ENCODE data around the gene HLCS. TPM values are rescaled to one million over a fixed set of nuclear protein-coding genes. Genes with fewer than 3 reads are reported as not detected.

HLCS gene
- total RNA-seq, 1 donor from 2014 or later, result 10.7 TPM

GRCh38 chr21:36916718-36917117 is 49.8 kb downstream of the HLCS start:
- Histone ChIP-seq H3K4me3 (no peak overlapping the region), H3K27me3 (no peaks in the 10 kb centered on the region), H3K27ac (no peak overlapping the region), H3K36me3 (no peaks in the 10 kb centered on the region), H3K4me1 (no peaks in the 10 kb centered on the region), H3K9me3 (no peaks in the 10 kb centered on the region)
- no peak for TF ChIP-seq CTCF (IDR thresholded peaks at IDR 0.05)
- DNase-seq (ENCODE audit: low spot score in 2 of 2), result no peak
- intact Hi-C loops (cut with DNase I), result no loop called here

- DNase-seq (ENCODE audit: low spot score in 2 of 2), result no peak
- intact Hi-C loops (cut with DNase I), result no loop called here
- no peak overlapping the region for H3K4me3 ChIP-seq
These were observed 50.7 kb downstream of the HLCS start for GRCh38 chr21:36915696-36916245.

GRCh38 chr21:36915014-36915695 is 51.3 kb downstream of the HLCS start:
- no peak for TF ChIP-seq CTCF (IDR thresholded peaks at IDR 0.05)
- no peak overlapping the region for H3K4me3 ChIP-seq
- no peaks in the 10 kb centered on the region for H3K27me3 ChIP-seq
- intact Hi-C loops (cut with DNase I), result no loop called here
- no peak overlapping the region for H3K27ac ChIP-seq
- DNase-seq (ENCODE audit: low spot score in 2 of 2), result no peak
- no peaks in the 10 kb centered on the region for H3K36me3 ChIP-seq
- H3K4me1 ChIP-seq, result no peaks in the 10 kb centered on the region
- H3K9me3 ChIP-seq, result no peaks in the 10 kb centered on the region

More at GRCh38 chr21:36915696-36916245, 50.7 kb downstream of the HLCS start:
- Histone ChIP-seq H3K4me1 (no peaks in the 10 kb centered on the region), H3K27me3 (no peaks in the 10 kb centered on the region), H3K36me3 (no peaks in the 10 kb centered on the region), H3K9me3 (no peaks in the 10 kb centered on the region), H3K27ac (no peak overlapping the region)
- TF ChIP-seq CTCF (IDR thresholded peaks at IDR 0.05), result no peak

GRCh38 chr21:36914244-36915013 is 52.0 kb downstream of the HLCS start:
- intact Hi-C loops (cut with DNase I), result no loop called here
- H3K27ac ChIP-seq, result no peak overlapping the region
- H3K27me3 ChIP-seq, result no peaks in the 10 kb centered on the region
- TF ChIP-seq CTCF (IDR thresholded peaks at IDR 0.05), result no peak
- no peak for DNase-seq (ENCODE audit: low spot score in 2 of 2)
- H3K4me1 ChIP-seq, result no peaks in the 10 kb centered on the region
- no peak overlapping the region for H3K4me3 ChIP-seq
- no peaks in the 10 kb centered on the region for H3K9me3 ChIP-seq
- H3K36me3 ChIP-seq, result no peaks in the 10 kb centered on the region

- DNase-seq (ENCODE audit: low spot score in 2 of 2), result no peak
- intact Hi-C loops (cut with DNase I), result no loop called here
- Histone ChIP-seq H3K27ac (no peak overlapping the region), H3K27me3 (no peaks in the 10 kb centered on the region), H3K4me1 (no peaks in the 10 kb centered on the region), H3K36me3 (no peaks in the 10 kb centered on the region), H3K4me3 (no peak overlapping the region), H3K9me3 (no peaks in the 10 kb centered on the region)
- no peak for TF ChIP-seq CTCF (IDR thresholded peaks at IDR 0.05)
These were observed 53.0 kb downstream of the HLCS start for GRCh38 chr21:36913247-36914169.

All from ascending aorta (tissue), 2 donors.